Effector CD8-positive, alpha-beta T cell (primary cell): Measurements from ENCODE around the gene DEK.

Experiments used
- DNase-seq: peaks from one replicate; lab custom pipeline; 2025; lab: John Stamatoyannopoulos, UW

DEK gene

GRCh38 chr6:18265787-18266522 is 1.6 kb upstream of the DEK start:
- no peak for DNase-seq

- no peak for DNase-seq
Observed at GRCh38 chr6:18264923-18265377, 620 bp upstream of the DEK start.

GRCh38 chr6:18263418-18264218 is 712 bp downstream of the DEK start:
- no peak for DNase-seq

GRCh38 chr6:18262702-18263417 is 1.5 kb downstream of the DEK start:
- no peak for DNase-seq

GRCh38 chr6:18261877-18262276 is 2.5 kb downstream of the DEK start:
- DNase-seq = no peak

GRCh38 chr6:18260448-18261106 is 3.8 kb downstream of the DEK start:
- no peak for DNase-seq

GRCh38 chr6:18259675-18260447 is 4.5 kb downstream of the DEK start:
- DNase-seq = no peak

- no peak for DNase-seq
Observed at GRCh38 chr6:18254793-18255192, 9.5 kb downstream of the DEK start.

- no peak for DNase-seq
Observed at GRCh38 chr6:18253635-18254034, 10.7 kb downstream of the DEK start.

GRCh38 chr6:18249271-18249670 is 15.1 kb downstream of the DEK start:
- DNase-seq = no peak

GRCh38 chr6:18248698-18249097 is 15.6 kb downstream of the DEK start:
- DNase-seq = no peak

- DNase-seq = no peak
Observed at GRCh38 chr6:18247002-18247401, 17.3 kb downstream of the DEK start.

- DNase-seq = no peak
Observed at GRCh38 chr6:18246205-18246604, 18.1 kb downstream of the DEK start.

GRCh38 chr6:18245642-18246041 is 18.7 kb downstream of the DEK start:
- DNase-seq = no peak

- no peak for DNase-seq
Observed at GRCh38 chr6:18245079-18245478, 19.3 kb downstream of the DEK start.

GRCh38 chr6:18244251-18244650 is 20.1 kb downstream of the DEK start:
- no peak for DNase-seq

GRCh38 chr6:18243302-18243893 is 20.9 kb downstream of the DEK start:
- no peak for DNase-seq

GRCh38 chr6:18242062-18242851 is 22.1 kb downstream of the DEK start:
- DNase-seq = no peak

- DNase-seq = no peak
Observed at GRCh38 chr6:18241208-18242038, 22.9 kb downstream of the DEK start.
